Activated CD4-positive, alpha-beta T cell treated with anti-CD3 and anti-CD28 coated beads, Interleukin-10, Interleukin-2, amounts not matched to agents 100 ng/mL and 50 ng/mL, durations not matched to agents 16 hours and 8 hours (primary cell): ENCODE measurements around the gene TRIP10.
"Not testable (repeated sequence)": the region's sequence is repeated elsewhere in the genome, so short reads cannot be mapped to it uniquely, and the experiment has no call there.

ENCODE experiments used
- DNase-seq: peaks from one replicate; pipeline ENCODE4 v3.0.0-alpha.2; 2020

Gene TRIP10

DNA sequence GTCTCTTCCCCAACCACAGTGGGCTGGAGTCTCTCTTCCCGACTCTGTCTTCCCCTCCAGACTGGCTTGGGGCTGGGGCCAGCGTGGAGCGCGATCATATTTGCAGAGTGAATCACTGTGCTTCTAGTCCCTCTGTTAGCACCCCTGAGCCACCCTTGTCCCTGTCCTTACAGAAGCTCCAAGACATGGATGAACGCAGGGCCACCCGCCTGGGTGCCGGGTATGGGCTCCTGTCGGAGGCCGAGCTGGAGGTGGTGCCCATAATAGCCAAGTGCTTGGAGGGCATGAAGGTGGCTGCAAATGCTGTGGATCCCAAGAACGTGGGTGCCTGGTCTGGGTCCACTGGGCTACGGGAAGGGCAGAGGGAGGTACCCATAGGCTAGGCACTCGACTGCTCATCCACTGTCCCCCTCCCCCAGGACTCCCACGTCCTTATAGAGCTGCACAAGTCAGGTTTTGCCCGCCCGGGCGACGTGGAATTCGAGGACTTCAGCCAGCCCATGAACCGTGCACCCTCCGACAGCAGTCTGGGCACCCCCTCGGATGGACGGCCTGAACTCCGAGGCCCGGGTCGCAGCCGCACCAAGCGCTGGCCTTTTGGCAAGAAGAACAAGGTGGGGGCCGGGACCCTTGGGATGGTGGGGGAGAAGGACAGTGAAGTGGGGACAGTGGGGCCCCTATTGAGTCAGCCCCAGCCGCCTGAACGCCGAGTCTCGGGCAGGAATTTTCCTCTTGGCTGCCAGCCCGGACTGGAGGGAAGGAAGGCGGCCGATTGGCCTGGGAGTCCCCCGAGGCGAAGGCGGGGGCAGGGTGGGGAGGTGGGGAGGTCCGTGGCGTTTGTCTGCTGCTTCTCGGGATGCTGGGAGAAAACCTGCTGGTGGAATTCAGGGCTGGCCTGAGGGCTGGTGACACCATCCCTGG, 5.2 kb downstream of the TRIP10 start:
- no peak for DNase-seq

- no peak for DNase-seq
These were observed 6.5 kb downstream of the TRIP10 start for GRCh38 chr19:6745965-6746364.

- DNase-seq: not testable (repeated sequence)
These were observed 9.1 kb downstream of the TRIP10 start for GRCh38 chr19:6748543-6748942.

DNA sequence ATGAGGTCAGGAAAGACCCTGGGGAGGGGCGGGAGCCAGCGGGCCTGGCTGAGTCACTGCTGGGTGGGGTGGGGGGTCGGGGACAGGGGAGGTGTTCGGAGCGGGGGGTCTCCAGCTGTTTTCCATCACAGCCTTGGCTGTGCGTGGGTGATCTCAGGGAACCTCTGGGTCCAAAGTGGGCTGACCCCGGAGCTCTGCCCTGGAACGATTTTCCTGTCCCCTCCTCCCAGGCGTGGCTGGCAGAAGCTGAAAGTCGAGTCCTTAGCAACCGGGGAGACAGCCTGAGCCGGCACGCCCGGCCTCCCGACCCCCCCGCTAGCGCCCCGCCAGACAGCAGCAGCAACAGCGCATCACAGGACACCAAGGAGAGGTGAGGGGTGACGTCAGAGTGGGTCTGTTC, 10.6 kb downstream of the TRIP10 start:
- no peak for DNase-seq

DNA sequence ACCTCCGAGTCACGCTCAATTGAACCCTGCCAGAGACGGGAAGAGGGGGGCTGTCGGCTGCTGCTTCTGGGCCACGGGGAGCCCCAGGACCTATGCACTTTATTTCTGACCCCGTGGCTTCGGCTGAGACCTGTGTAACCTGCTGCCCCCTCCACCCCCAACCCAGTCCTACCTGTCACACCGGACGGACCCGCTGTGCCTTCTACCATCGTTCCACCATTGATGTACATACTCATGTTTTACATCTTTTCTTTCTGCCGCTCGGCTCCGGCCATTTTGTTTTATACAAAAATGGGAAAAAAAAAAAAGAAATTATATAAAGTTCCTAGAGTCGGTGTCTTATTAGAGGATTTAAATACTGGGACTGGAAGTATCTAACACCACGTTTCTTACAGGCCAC, 11.7 kb downstream of the TRIP10 start:
- no peak for DNase-seq

DNA sequence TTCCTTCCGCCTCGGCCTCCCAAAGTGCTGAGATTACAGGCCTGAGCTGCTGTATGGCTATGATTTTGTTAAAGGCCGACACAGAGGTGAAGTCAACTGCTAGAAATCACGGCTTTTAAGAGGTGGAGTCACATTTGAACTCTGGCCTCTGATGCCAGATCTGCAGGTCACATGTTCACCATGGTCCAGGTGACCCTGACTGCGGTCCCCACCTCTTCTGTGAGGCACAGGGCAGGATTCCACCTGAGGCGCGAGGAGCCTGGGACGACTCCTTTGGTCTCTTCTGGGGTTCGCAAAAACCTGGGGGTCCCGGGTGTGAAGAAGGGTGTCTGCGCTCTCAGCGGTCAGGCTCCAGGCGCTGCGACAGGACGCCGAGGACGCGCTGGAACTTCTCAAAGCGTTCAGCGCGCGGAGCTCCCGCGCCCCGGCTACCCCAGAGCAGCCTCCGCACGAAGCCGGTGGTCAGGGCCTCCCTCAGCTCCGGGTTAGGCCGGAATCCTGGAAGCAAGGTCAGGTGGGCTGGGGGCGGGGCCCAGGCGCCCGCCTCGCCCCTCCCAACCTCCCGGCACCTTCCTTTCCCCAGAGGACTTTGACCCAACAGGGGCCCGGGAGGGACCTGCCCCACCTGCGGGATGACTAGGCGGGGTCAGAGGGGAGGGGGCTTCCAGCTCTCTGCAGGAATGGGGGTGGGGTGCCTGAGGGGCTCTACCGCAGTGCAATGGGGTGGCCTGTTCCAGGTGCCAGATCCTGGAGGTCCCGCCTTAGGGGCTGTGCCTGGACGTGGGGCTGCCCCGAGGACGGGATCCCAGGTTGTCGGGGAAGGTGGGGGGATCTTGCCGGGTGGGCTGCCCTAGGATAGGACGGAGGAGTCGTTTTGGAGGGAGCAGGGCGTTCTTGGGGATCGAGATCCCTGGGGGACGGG, 13.0 kb downstream of the TRIP10 start:
- no peak for DNase-seq

DNA sequence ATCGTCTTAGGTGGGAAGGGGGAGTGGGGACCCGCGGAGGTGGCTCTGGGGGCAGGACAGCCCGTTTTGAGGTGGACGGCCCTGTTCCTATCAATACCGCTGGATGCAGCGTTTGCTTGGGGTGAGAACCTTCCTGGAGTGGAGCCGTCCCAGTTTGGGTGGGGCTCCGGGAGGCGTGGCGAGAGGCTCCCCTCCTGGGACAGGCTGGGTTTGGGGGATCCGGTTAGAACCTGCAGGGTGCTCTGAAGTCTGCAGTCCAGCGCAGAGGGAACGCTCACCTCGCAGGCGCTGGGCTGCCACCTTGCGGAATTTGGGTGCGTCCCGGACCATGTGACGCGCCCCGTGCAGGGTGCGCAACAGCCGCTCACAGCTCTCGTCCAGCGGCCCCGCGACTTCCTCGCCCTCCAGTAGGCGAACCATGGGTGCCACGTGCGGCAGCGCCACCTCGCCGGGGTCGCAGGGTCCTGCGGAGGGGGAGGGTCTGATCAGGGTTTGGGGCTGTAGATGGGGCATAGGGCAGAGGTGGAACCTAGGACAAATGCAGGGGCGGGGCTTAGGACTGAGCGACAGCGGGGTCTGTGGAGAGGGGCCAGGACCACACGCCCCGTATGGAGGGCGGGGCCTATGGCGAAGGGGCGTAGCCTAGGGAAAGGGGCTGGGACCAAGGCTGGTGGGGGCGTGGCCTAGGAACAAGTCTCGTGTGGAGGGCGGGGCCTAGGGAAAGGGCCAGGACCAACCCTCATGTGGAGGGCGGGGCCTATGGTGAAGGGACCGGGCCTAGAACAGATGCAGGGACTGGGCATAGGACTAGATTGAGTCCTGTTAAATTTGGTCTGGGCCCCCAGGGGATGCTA, 13.9 kb downstream of the TRIP10 start:
- peak; percentile 90 for DNase-seq

- no peak for DNase-seq
These were observed 14.7 kb downstream of the TRIP10 start for GRCh38 chr19:6754136-6754535.

DNA sequence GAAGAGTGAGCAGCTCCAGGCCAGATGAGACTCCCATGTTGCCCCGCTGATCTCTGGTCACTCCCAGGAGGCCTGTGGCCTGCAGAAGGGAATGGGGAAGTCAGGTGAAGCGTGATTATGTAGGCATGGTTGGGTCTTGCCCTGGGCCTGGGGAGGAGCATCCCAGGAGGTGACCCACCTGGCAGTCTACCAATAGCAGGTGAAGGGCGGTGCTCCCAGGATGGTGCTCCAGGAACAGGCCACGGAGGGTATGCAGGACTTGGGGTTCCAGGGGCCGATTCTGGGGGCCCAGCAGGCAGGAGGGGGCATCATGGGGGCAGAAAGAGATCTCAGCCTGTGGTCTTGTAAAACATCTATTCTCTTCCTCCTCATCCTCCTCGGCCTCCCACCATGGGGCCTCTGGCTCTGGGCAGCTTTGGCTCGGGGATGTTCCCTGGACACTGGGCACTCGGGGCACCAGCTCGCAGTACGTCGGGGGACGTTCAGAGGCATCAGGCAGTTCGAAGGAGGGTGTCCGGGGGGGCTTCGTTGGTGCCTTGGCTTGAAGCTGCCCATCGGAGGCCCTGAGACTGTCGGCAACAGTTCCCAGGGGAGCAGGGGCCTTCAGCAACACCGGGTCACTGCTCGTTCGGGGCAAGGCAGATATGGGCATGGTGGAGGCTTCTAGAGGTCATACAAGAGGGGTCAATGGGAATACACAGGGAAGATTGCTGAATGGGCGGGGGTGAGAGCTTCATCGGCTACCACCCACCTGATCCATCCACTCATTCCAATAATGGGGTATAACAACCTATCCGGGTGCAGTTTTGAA, 15.4 kb downstream of the TRIP10 start:
- no peak for DNase-seq

- no peak for DNase-seq
These were observed 21.1 kb downstream of the TRIP10 start for GRCh38 chr19:6760606-6761005.

DNA sequence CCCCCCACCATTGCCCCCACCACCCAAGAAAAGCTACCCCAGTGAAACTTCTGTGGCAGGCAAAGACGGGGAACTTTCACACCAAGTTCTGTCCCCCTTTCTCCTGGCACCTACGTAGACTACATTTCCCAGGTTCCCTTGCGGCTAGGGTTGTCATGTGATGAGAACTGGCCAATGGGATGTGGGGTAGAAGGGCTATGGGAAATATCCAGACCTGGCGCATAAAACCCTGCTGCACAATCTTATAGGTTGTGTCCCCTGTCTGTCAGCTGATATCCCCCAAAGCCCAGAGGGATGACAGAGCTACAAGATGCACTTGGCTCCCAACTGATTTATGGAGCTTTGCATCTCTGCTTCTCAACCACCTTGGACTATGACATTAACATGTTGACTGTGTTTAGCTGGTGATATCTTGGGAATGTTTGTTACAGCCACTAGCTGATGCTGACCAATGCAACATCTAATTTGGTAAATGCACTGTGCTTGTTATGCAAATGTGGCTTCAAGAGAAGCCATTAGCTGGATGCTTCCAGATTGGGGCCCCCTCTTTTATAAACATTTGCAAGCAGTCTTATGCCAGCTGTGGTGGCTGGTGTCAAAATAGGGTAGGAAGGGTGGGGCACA, 21.7 kb downstream of the TRIP10 start:
- DNase-seq: peak; percentile 55

DNA sequence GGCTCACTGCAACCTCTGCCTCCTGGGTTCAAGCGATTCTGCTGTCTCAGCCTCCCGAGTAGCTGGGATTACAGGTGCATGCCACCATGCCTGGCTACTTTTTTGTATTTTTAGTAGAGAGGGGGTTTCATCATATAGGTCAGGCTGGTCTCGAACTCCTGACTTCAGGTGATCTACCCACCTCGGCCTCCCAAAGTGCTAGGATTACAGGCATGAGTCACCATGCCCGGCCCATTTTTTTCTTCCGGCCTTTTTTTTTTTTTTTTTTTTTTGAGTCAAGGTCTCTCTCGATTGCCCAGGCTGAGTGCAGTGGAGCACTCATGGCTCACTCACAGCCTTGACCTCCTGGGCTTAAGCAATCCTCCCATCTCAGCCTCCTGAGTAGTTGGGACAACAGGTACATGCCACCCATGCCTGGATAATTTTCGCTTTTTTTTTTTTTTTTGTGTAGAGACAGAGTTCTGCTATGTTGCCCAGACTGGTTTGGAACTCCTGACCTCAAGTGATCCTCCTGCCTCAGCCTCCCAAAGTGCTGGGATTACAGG, 22.8 kb downstream of the TRIP10 start:
- not testable (repeated sequence) for DNase-seq

DNA sequence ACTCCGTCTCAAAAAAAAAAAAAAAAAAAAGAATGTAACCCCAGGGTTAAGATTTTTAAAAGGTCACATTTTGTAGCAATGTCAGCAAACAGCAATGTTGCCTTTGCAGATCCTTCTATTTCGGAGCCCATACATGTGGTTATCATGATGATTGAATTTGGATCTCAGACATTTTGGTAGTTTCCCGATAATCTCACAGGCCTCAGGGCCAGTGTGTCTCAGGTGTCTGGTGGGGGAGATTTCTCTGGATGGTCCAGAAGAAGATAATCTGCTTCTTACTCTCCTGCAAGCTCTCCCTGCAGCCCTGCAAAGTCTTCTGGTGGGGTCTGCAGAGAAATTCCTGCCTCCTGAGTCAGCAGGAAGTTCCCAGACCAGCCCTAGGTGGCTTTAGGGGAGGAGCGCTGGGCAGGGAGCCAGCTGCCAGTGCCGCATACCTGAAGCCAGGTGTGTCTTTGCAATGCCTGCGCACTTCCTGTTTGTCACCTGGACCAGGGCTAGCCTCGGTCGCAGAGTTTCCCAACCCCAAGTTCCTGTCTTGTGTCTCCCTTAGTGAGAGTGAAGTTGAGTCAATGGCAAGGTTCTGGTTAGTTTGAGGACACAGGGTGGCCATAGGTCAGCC, 26.4 kb downstream of the TRIP10 start:
- no peak for DNase-seq

DNA sequence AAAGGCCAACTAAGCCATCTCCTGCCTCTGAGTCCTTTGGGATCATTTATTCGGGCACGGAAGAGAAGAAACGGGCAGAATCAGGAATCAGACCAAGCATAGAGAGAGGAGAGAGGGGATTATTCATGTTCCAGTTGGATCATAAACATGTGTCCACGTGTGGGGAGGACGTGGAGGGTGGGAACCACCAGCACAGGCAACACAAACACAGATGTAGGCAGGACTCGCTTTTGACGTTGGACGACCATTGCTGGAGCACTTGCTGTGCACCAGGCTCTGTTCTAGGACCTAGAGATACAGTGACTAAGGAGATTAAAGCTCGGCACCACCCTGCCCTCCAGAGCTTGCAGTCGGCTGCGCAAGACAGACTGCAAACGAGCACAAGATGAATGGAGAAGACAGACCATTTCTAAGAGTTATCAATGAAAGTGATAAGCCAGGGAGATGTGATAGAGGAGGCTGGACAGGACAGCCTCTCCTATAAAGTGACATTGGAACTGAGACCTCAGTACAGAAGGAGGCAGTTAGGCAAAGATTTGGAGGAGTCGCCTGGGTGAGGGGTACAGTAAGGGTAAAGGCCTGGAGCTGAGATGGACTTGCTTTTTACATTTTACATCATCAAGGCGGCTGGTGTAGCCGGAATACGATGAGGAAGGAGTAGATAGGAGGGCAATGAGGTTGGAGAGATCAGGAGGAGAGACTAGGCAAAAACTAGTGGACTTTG, 27.0 kb downstream of the TRIP10 start:
- DNase-seq: peak; percentile 31

GRCh38 chr19:6767081-6767356, 27.5 kb downstream of the TRIP10 start:
- DNase-seq: no peak

DNA sequence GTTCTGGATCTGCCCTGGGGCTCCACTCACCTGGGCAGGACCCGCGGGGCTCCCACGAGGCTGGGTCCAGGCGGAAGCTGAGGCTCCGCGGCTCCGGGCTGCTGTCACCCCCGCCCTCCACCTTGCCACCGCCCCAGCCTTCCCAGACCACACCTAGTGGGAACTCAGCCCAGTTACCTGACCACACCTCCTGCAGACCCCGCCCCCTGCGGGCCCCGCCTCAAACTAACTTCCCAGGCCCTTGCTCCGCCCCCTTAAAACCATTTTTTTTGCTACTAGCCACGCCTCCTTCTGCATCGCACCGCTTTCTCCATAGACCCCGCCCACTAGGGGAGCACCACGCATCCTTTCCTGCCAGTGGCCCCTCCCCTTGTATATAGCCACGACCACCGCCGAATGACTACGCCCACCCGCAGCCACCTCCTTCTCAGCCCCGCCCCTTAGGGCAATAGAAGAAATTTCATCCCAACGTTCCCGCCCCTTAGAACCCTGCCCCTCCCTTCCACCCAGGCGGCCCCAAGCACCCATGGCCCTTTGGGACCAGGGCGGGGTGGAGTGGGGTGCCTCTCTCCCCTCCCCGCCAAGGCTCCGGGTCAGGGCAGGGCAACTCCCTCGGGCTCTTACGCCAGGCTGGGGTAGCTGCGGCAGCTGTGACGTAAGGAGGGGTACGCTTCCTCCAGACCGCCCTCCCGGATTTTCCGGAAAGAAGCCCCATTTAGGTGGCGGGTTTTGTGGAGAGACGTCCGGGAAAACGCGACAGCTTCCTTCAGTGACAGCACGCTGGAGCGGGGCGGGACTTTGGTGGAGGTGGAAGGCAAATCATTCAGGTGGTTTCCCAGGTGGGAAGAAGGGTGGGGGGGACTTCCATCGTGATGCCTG, 28.1 kb downstream of the TRIP10 start, which contains the start of gene SH2D3A:
SH2D3A (minus strand) TSS at position 79 of the 879 bp plus-strand sequence. CDS start 3,687 bp downstream, outside the sequence.
- DNase-seq: peak; percentile 97

DNA sequence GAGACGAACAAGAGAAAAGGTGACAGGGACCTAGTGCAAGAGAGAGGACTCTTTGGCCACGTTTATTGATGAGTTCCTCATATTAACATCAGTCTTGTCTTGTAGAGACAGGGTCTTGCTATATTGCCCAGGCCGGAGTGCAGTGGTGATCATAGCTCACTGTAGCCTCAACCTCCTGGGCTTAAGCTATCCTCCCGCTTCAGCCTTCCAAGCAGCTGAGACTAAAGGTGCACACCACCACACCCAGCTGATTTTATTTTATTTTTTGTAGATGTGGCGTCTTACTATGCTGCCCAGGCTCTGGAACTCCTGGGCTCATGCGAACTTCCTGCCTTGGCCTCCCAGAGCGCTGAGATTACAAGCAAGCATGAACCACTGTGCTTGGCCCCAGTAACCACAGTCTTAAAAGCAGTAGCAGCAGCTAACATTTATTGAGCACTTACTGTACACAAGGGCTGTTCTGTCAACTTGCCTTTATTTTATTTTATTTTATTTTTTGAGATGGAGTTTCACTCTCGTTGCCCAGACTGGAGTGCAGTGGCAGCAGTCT, 28.8 kb downstream of the TRIP10 start:
- peak; percentile 22 for DNase-seq

GRCh38 chr19:6769006-6769619, 29.6 kb downstream of the TRIP10 start:
- peak; percentile 35 for DNase-seq
